Pancreas (tissue), 10 donors: ENCODE results near the gene FAM47E. TPM values are rescaled to one million over a fixed set of nuclear protein-coding genes. Genes with fewer than 3 reads are reported as not detected.

Source experiments
- ATAC-seq, 4 donors: fragments of 200-7000 bp; cut with Tn5 transposase; one replicate each; pipeline versions ENCODE4 v1.8.0 to v1.9.1; 2020; ENCODE audit warnings: mild to moderate bottlenecking in 4 of 4, moderate library complexity in 4 of 4
- DNase-seq, 6 donors: peaks; one replicate each; pipeline ENCODE4 v3.0.0-alpha.2; 2020
- FAIRE-seq: peaks from 2 replicates; lab custom pipeline; 2012; peaks lifted over from hg19 to GRCh38; lab: Jason Lieb, UNC
- H3K27ac ChIP-seq, 4 donors: fragments of 200-600 bp; sonication (generic); 1 replicate in 3 of 4; 2 replicates in 1 of 4; pipeline versions ENCODE4 v1.5.0 to v1.8.0; 2020
- H3K27me3 ChIP-seq, 4 donors: fragments of 200-600 bp; one replicate each; pipeline ENCODE4 v1.8.0; 2021
- H3K36me3 ChIP-seq, 3 donors: fragments of 200-600 bp; sonication (generic) in 1 of 3; one replicate each; pipeline versions ENCODE4 v1.5.0 to v1.8.0; 2020 to 2021
- H3K4me1 ChIP-seq, 3 donors: fragments of 200-600 bp; one replicate each; pipeline ENCODE4 v1.8.0; 2021
- H3K4me3 ChIP-seq, 4 donors: fragments of 200-600 bp; sonication (generic) in 2 of 4; one replicate each; pipeline versions ENCODE4 v1.5.0 to v1.8.0; 2020 to 2021
- H3K9me3 ChIP-seq, 4 donors: fragments of 200-600 bp; one replicate each; pipeline ENCODE4 v1.8.0; 2021
- CTCF ChIP-seq, 4 donors: fragments of 200-600 bp; sonication (generic) in 3 of 4; IDR thresholded peaks; one replicate each; pipeline versions ENCODE4 v1.5.0 to v1.8.0; 2021; ENCODE audit warnings: antibody characterized with exemption in 4 of 4
- WGBS, 2 donors: extraction: QIAGEN DNeasy Blood & Tissue Kit; methylation state at CpG; one replicate each; pipeline ENCODE4 v1.1.7; 2013; 5-methylcytosine and 5-hydroxymethylcytosine counted together
- intact Hi-C, 3 donors: fragments of 100-400 bp; cut with DNase I; formaldehyde crosslinking; loops; one replicate each; pipeline versions ENCODE4 v1.11.1 to v1.14.2; 2022
- polyA plus RNA-seq, 2 donors: library from polyadenylated mRNA; stranded (reverse); fragments of 200-250 nt; gene quantifications; one replicate each; pipeline ENCODE4 v1.2.3, GENCODE V29; 2013
- total RNA-seq, 6 donors: library from RNA; stranded (reverse); fragmentation: NEBNext Ultra II Directional in 4 of 6; extraction: Animal tissue kit (Norgen Biotek cat#: 25700) in 4 of 6; gene quantifications; one replicate each; pipeline versions ENCODE4 v1.2.1 to v1.2.4, GENCODE V29; 2021 to 2023
- donor health status: healthy with polysubstance abuse.
- donor health status: DM: no; HTN: no; CAD: no; lungs with moderate emphysema.
- donor health status: DM: no; HTN: no; CAD: no.
- donor health status: control.
- donor health status: control.
- donor health status: Bipolar disorder and iron deficiency.
- donor health status: DM: yes; HTN: yes; CAD: no.
- donor health status: DM: no; HTN: no; CAD: no.
- donor health status: DM: no; HTN: no; CAD: no.
- donor health status: DM: yes; HTN: yes; CAD: no.

The FAM47E gene
- total and polyA plus RNA-seq, 8 donors = 3.6 to 14.8 (median 9.3) TPM

GRCh38 chr4:76309939-76310550 is 58.5 kb downstream of the FAM47E start:
- FAIRE-seq (no peak), DNase-seq (no peak), ATAC-seq (no peak)
- H3K36me3 ChIP-seq = no peaks in the 10 kb centered on the region
- no peak overlapping the region for H3K4me3 ChIP-seq
- H3K4me1 ChIP-seq = peaks cover 0 to 16% (median 3%) of the 10 kb centered on the region in 3 donors
- no peak for TF ChIP-seq CTCF (IDR thresholded peaks at IDR 0.05)
- WGBS, 2 donors = 83 to 90% methylated on average over 3 of the region's 3 CpGs
- no peaks in the 10 kb centered on the region for H3K27me3 ChIP-seq
- no peaks in the 10 kb centered on the region for H3K9me3 ChIP-seq
- no peak overlapping the region for H3K27ac ChIP-seq
- intact Hi-C loops = loop anchor here in 1 of 3 donors (10.0 kb wide), 1 partner anchor 55 kb away; the partner anchor contains the start of gene FAM47E

- FAIRE-seq = no peak
- intact Hi-C loops = no loop called here
- whole genome bisulfite sequencing, 2 donors = 79 to 84% methylated on average over 4 of the region's 4 CpGs
Measured at GRCh38 chr4:76310683-76311082, 59.2 kb downstream of the FAM47E start.

DNA sequence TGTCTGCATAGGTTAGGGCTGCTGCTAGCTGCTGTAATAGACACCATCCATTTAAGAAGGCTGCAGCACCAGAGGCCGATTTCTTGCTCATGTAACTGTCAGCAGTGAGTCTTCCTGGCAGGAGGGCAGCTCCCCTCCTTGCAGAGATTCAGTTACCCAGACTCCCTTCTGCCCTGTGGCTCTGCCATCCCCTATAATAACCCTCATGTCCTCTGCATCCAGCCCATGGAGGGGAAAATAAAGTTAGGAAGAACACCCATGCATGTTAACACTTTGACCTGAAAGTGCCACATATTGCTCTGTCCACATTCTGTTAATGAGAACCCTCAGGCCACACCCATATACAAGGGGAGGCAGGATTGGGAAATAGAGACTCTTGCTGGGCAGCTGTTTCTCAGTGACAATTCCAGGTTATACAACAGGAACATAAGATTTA is 60.4 kb downstream of the FAM47E start:
- H3K9me3 ChIP-seq = no peaks in the 10 kb centered on the region
- FAIRE-seq (no peak), DNase-seq (no peak), ATAC-seq (no peak)
- H3K36me3 ChIP-seq = no peaks in the 10 kb centered on the region
- no peak overlapping the region for H3K27ac ChIP-seq
- H3K4me1 ChIP-seq = peaks cover 0 to 10% (median 0%) of the 10 kb centered on the region in 3 donors
- intact Hi-C loops = no loop called here
- H3K27me3 ChIP-seq = no peaks in the 10 kb centered on the region
- no peak overlapping the region for H3K4me3 ChIP-seq
- no peak for TF ChIP-seq CTCF (IDR thresholded peaks at IDR 0.05)
- WGBS, 2 donors = 47 to 48% methylated on average over 1 of the region's 1 CpG

More at GRCh38 chr4:76310683-76311082, 59.2 kb downstream of the FAM47E start:
- DNase-seq (no peak), ATAC-seq (no peak)
- H3K4me1 ChIP-seq = peaks cover 0 to 11% (median under 1%) of the 10 kb centered on the region in 3 donors
- no peaks in the 10 kb centered on the region for H3K36me3 ChIP-seq
- no peaks in the 10 kb centered on the region for H3K27me3 ChIP-seq
- H3K4me3 ChIP-seq = no peak overlapping the region
- no peak for TF ChIP-seq CTCF (IDR thresholded peaks at IDR 0.05)
- no peaks in the 10 kb centered on the region for H3K9me3 ChIP-seq
- H3K27ac ChIP-seq = no peak overlapping the region

DNA sequence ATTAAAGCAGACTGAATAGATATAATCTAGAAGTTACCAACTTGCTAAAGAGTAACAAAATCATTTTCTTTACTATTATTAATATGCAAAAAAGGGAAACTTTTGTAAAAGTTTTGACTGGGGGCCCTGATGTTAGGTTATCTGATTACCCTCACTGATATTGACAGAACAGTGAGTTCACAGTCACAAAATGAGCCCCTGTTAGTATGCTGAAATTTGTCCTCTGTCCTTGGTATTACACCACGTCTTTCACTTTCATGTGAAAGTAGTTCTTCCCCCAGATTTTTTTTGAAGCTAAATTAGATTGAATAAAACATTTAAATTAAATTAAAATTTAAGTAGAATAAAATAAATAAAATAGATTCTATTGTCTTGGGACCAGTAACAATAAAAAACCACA is 60.9 kb downstream of the FAM47E start:
- FAIRE-seq = no peak
- no peak overlapping the region for H3K27ac ChIP-seq
- ATAC-seq = no peak
- H3K4me3 ChIP-seq = no peak overlapping the region
- H3K36me3 ChIP-seq = no peaks in the 10 kb centered on the region
- no peaks in the 10 kb centered on the region for H3K27me3 ChIP-seq
- H3K9me3 ChIP-seq = no peaks in the 10 kb centered on the region
- WGBS, 2 donors = 67 to 74% methylated on average over 1 of the region's 1 CpG
- no peak for TF ChIP-seq CTCF (IDR thresholded peaks at IDR 0.05)
- intact Hi-C loops = no loop called here
- peaks cover 0 to 8% (median 0%) of the 10 kb centered on the region in 3 donors for H3K4me1 ChIP-seq
- DNase-seq = no peak

DNA sequence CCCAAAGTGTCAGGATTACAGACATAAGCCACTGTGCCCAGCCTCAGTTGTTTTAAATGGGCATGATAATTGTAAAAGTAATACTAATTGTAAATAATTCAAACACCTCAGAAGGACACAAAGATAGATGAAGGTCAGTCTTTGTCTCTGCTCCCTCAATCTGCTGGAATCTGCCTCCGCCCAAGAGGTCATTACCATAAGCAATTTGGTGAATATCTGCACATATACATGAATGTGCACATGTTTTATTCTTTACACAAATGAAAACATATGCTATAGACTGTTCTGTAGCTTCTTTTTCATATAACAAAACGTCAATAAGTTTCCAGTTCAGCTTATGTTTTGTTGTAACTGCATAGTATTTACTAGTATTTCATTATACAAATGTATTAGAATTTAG is 62.0 kb downstream of the FAM47E start:
- FAIRE-seq (no peak), DNase-seq (no peak), ATAC-seq (no peak)
- Histone ChIP-seq H3K27me3 (no peaks in the 10 kb centered on the region), H3K9me3 (no peaks in the 10 kb centered on the region), H3K27ac (no peak overlapping the region), H3K4me3 (no peak overlapping the region), H3K4me1 (peaks cover 0 to 2% (median 0%) of the 10 kb centered on the region in 3 donors), H3K36me3 (no peaks in the 10 kb centered on the region)
- 79 to 85% methylated on average over 2 of the region's 2 CpGs for WGBS, 2 donors
- intact Hi-C loops = no loop called here
- no peak for TF ChIP-seq CTCF (IDR thresholded peaks at IDR 0.05)
